BLaER1 treated with 17β-estradiol and CSF1 and Interleukin-3, amounts not matched to agents 10 nM and 100 nM (cell line): ENCODE data around the gene PIAS3.

Source experiments
- H3K27ac ChIP-seq, 11 experiments: shearing (Covaris generic); formaldehyde crosslinking; 2 replicates each; pipeline ENCODE4 v1.8.1; 2022
- H3K27me3 ChIP-seq, 11 experiments: shearing (Covaris generic); formaldehyde crosslinking; 2 replicates each; pipeline ENCODE4 v1.8.1; 2022
- H3K36me3 ChIP-seq, 11 experiments: shearing (Covaris generic); formaldehyde crosslinking; 2 replicates each; pipeline ENCODE4 v1.8.1; 2022
- H3K4me1 ChIP-seq, 10 experiments: shearing (Covaris generic); formaldehyde crosslinking; 2 replicates each; pipeline ENCODE4 v1.8.1; 2022
- H3K4me2 ChIP-seq, 11 experiments: shearing (Covaris generic); formaldehyde crosslinking; 2 replicates each; pipeline ENCODE4 v1.8.1; 2022
- H3K4me3 ChIP-seq, 10 experiments: shearing (Covaris generic); formaldehyde crosslinking; 2 replicates each; pipeline ENCODE4 v1.8.1; 2022
- H3K9ac ChIP-seq, 11 experiments: shearing (Covaris generic); formaldehyde crosslinking; 2 replicates each; pipeline ENCODE4 v1.8.1; 2022
- H3K9me3 ChIP-seq, 11 experiments: shearing (Covaris generic); formaldehyde crosslinking; replicated peaks in 1 of 11; 2 replicates each; pipeline ENCODE4 v1.8.1; 2022
- H4K20me1 ChIP-seq, 11 experiments: shearing (Covaris generic); formaldehyde crosslinking; 2 replicates each; pipeline ENCODE4 v1.8.1; 2022
- Cebpa-rat ChIP-seq, 11 experiments: shearing (Covaris generic); IDR thresholded peaks; 2 replicates each; pipeline ENCODE4 v1.8.1; 2022

Gene PIAS3

DNA sequence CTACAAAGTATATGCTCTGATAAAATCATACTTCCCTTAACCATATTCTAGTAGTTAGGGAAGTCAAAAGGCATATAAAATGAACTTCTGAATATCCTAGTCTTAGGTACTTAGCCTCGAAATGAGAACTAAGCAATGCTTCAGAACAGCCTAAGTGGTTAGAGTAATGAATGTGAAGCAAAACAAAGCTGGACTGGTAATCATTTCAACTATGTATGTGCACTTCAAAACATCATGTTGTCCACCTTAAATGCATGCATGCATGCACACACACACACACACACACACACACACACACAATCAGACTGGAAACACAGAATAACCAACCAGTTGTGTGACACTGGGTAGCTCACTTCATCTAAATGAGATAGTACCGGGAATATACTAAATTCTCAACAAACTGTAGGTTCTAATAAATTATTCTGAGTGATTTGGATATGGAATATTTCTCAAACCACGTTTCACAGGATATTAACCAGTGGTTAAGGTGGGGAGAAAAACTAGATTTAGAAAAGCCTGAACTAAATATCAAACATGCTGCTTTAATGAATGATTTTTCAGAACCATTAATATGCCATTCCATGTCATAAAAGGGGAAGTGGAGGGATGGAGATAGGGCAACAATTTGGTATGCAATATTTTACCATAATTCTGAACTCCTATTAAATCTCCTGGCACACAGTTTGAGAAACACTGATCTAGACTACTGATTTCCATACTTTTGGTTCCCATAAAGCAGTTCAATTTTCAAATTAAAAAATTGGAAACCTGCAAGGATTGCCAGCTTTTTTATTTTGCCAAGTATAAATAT is 54.4 kb downstream of the PIAS3 start:
- no peak for TF ChIP-seq Cebpa-rat (IDR thresholded peaks at IDR 0.05)
- Histone ChIP-seq H3K4me3 (no peak overlapping the region), H3K9ac (no peak overlapping the region), H3K27me3 (no peaks in the 10 kb centered on the region), H3K9me3 (peaks cover 0 to 20% (median 8%) of the 10 kb centered on the region in 11 experiments; a peak in 12 of 22 replicates), H4K20me1 (peaks cover 7 to 92% (median 54%) of the 10 kb centered on the region in 11 experiments; a peak in 16 of 22 replicates), H3K27ac (no peak overlapping the region), H3K36me3 (peaks cover 6 to 29% (median 14%) of the 10 kb centered on the region in 11 experiments; a peak in 17 of 22 replicates), H3K4me2 (0 out of 22 replicates have a peak overlapping the region, but pooled peaks of 1 of the 11 experiments have one; percentile 26), H3K4me1 (peaks cover 0 to 17% (median 0%) of the 10 kb centered on the region in 10 experiments; a peak in 5 of 20 replicates)

DNA sequence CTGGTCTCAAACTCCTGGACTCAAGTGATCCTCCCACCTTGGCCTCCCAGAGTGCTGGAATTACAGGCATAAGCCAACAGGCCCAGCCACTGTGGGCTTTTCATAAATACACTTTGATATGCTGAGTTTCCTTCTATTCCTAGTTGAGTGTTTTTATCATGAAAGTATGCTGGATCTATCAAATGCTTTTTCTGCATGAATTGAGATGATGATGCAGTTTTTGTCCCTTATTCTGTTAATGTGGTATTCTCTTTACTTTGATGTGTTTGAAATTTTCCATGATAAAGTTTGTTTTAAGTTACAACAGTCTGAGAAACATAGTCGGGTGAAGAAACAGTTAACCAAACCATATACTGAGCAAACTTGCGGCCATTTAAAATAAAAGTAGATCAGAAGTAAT is 59.1 kb downstream of the PIAS3 start:
- peaks cover 43 to 68% (median 49%) of the 10 kb centered on the region in 11 experiments for H3K36me3 ChIP-seq
- H3K9ac ChIP-seq, result no peak overlapping the region
- H4K20me1 ChIP-seq, result peaks cover 4 to 47% (median 24%) of the 10 kb centered on the region in 11 experiments; a peak in 14 of 22 replicates
- H3K27me3 ChIP-seq, result no peaks in the 10 kb centered on the region
- H3K4me1 ChIP-seq, result peaks cover 0 to 10% (median 0%) of the 10 kb centered on the region in 10 experiments; a peak in 5 of 20 replicates
- no peak overlapping the region for H3K27ac ChIP-seq
- TF ChIP-seq Cebpa-rat (IDR thresholded peaks at IDR 0.05), result no peak
- H3K4me3 ChIP-seq, result no peak overlapping the region
- peaks cover 45 to 66% (median 54%) of the 10 kb centered on the region in 11 experiments for H3K9me3 ChIP-seq
- no peak overlapping the region for H3K4me2 ChIP-seq
